Stimulated activated CD8-positive, alpha-beta memory T cell treated with anti-CD3 and anti-CD28 coated beads, Interleukin-15, amount 100 ng/mL, for 48 hours (primary cell): ENCODE measurements around the gene DENND10.
"Not testable (repeated sequence)": the region's sequence is repeated elsewhere in the genome, so short reads cannot be mapped to it uniquely, and the experiment has no call there.

ENCODE experiments used
- DNase-seq, 2 donors: peaks; one replicate each; pipeline ENCODE4 v3.0.0-alpha.2; 2020; ENCODE audit warnings: low read depth in 2 of 2

The DENND10 gene

GRCh38 chr10:119166564-119166963, 62.7 kb downstream of the DENND10 start:
- DNase-seq: no peak

DNA sequence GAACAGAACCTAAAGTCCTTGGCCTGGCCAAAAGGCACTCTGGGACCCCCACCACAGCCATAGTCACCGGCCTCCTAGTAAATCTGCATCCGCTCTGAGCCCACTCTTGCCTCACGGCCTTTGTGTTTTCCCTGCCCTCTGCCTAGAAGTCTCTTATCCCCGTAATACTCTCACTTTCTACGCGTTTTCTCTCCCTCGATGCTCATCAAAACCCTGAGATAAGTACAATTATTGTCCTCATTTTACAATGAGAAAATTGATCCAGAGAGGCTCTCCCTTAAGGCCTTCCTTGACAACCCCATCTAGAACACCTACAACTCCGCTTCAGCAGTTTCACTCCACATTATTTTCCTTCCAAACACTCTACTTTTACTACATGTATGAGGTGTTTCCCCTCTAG, 63.1 kb downstream of the DENND10 start:
- DNase-seq: no peak

DNA sequence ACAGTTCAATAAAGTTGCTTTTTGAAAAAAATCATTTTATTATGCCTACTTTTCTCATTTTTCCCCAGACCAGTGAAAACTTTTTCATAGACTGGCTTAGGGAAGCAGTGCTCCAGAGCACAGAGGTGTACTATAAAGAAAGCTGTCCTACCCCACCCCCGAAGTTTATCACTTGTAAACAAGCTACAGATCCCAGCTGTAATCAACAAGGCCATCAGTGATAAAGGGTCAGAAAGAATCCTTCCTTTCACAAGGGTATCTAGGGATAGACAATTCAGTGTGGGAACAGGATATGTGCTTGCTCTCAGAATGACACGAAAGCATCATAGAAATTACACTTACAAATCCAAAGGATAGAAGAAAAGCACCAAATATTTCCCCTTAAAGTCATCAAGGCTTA, 70.2 kb downstream of the DENND10 start:
- no peak for DNase-seq

DNA sequence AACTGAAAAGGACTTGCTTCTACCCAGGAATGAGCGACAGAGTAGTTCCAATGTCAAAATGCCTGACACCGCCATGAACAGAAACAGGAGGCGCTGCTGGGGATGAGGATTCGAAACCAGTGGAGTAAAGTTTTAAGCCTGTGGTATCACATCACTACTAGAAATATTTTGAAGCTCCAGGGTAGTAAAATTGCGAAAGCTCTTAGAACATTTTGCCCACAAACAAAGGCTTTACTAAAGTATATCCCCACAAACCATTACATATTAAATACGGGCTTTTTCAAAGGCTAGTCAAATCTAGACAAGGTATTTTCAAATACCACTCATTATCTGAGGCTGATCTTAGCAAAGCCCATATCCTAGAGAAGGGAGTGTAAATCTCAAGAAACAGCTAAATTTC, 72.3 kb downstream of the DENND10 start:
- no peak for DNase-seq

DNA sequence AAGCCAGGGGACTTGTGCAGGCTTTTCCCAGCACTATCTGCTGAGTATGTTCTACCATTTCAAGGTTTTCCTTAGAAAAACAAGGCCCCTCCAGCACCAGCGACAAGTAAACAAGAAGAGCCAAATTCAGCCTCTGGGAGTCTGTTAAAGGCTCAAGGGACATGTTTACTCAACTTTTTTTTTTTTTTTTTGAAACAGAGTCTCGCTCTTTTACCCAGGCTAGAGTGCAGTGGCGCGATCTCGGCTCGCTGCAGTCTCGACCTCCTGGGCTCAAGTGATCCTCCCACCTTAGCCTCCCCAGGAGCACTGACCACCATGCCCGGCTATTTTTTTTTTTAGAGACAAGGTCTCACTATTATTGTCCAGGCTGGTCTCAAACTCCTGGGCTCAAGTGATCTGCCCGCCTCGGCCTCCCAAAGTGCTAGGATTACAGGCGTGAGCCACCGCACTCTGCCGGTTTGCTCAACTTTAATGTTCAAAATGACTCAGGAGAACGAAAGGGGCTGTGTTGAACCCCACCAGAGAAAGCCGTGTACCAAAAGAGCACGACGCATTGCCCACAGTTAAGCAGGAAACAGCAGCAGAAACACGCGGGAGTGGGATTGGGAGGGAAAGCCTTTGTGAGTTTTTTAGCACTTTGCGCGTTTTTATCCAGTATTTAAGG, 73.9 kb downstream of the DENND10 start:
- peak in 1 of 2 donors; percentile 32 for DNase-seq

- peak; percentile 90 to 92 for DNase-seq
These were observed 74.6 kb downstream of the DENND10 start, which contains the start of gene PRDX3 for GRCh38 chr10:119178372-119179119. TSS of gene PRDX3 (minus strand) at chr10:119178812. CDS start at chr10:119178790, 22 bp downstream.

GRCh38 chr10:119180850-119181400, 77.0 kb downstream of the DENND10 start:
- DNase-seq: not testable (repeated sequence)

DNA sequence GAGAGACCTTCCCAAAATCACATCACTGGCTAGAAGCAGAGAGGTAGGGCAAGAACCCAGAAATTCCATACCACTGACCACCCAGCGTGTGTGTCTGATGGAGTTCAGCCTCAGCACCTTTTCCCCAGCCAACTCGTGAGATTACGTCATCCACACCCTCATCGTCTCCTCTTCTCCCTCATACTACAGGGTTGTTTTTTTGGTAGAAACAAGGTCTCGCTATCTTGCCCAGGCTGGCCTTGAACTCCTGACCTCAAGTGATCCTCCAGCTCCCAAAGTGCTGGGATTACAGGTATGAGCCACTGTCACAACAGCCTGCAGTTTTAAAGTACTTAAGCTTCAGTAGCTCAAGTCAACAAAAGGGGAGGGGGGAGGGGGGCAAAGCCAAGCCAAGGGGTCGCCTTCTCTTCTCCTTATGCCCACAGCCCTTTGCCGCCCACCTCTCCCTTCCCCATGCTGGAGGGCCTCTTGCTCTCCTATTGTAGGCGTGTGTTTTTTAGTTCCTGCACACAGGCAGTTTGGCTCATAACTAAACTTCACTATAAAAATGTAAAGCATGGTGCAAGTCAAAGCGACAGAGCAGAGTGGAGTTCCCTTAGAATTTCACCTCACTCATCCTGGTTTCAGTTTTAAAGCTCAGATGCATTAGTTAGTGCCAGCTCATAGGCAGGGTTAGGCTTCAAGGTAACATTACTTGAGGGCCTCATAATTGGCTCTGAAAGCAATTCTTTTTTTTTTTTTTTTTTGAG, 79.9 kb downstream of the DENND10 start:
- DNase-seq: no peak
